Heart right ventricle (tissue), 16 donors: ENCODE data around the gene LBP. TPM values are rescaled to one million over a fixed set of nuclear protein-coding genes. Genes with fewer than 3 reads are reported as not detected.
A peak's percentile ranks its signal among the peaks of the same experiment; 100 is the strongest.

Experiments
- ATAC-seq, 8 donors: fragments of 200-7000 bp; cut with Tn5 transposase; one replicate each; pipeline ENCODE4 v1.9.1; 2020; ENCODE audit warnings: mild to moderate bottlenecking in 8 of 8, moderate library complexity in 8 of 8, moderate number of reproducible peaks in 1 of 8
- DNase-seq, 2 donors: peaks; one replicate each; pipeline ENCODE4 v3.0.0-alpha.2; 2020
- H3K27ac ChIP-seq, 10 donors: fragments of 200-600 bp; sonication (generic) in 2 of 10; one replicate each; pipeline versions ENCODE4 v1.5.0 to v1.8.0; 2020 to 2022; ENCODE audit warnings: mild to moderate bottlenecking in 3 of 10
- H3K27me3 ChIP-seq, 7 donors: fragments of 200-600 bp; one replicate each; pipeline ENCODE4 v1.8.0; 2021 to 2022; ENCODE audit warnings: mild to moderate bottlenecking in 2 of 7
- H3K36me3 ChIP-seq, 9 donors: fragments of 200-600 bp; sonication (generic) in 1 of 9; one replicate each; pipeline versions ENCODE4 v1.5.0 to v1.8.0; 2020 to 2022; ENCODE audit warnings: mild to moderate bottlenecking in 2 of 9
- H3K4me1 ChIP-seq, 9 donors: fragments of 200-600 bp; sonication (generic) in 1 of 9; one replicate each; pipeline versions ENCODE4 v1.5.0 to v1.8.0; 2020 to 2022; ENCODE audit warnings: mild to moderate bottlenecking in 4 of 9
- H3K4me3 ChIP-seq, 10 donors: fragments of 200-600 bp; sonication (generic) in 2 of 10; one replicate each; pipeline versions ENCODE4 v1.5.0 to v1.8.0; 2020 to 2022; ENCODE audit warnings: mild to moderate bottlenecking in 7 of 10, moderate library complexity in 2 of 10
- H3K9me3 ChIP-seq, 11 donors: fragments of 200-600 bp in 10 of 11; sonication (generic) in 2 of 11; one replicate each; pipeline versions ENCODE4 v1.5.0 to v1.8.0; 2013 to 2022; ENCODE audit warnings: mild to moderate bottlenecking in 2 of 11, control low read depth in 1 of 11, moderate library complexity in 1 of 11
- WGBS, 2 donors: extraction: QIAGEN DNeasy Blood & Tissue Kit; methylation state at CpG; one replicate each; pipeline ENCODE4 v1.1.7; 2013; ENCODE audit warnings: inconsistent platforms in 1 of 2; 5-methylcytosine and 5-hydroxymethylcytosine counted together
- intact Hi-C, 10 donors: fragments of 100-400 bp; cut with DNase I; formaldehyde crosslinking; loops; one replicate each; pipeline versions ENCODE4 v1.11.1 to v1.14.2; 2022
- polyA plus RNA-seq, 2 donors: library from polyadenylated mRNA; stranded (reverse); fragments of 200-250 nt; gene quantifications; one replicate each; pipeline ENCODE4 v1.2.3, GENCODE V29; 2013
- total RNA-seq, 10 donors: library from RNA; stranded (reverse); fragmentation: NEBNext Ultra II Directional in 3 of 10; extraction: Animal tissue kit (Norgen Biotek cat#: 25700) in 3 of 10; gene quantifications; one replicate each; pipeline versions ENCODE4 v1.2.1 to v1.2.4, GENCODE V29; 2021 to 2023
- TF ChIP-seq, protein P1 (sequence below), 9 donors: fragments of 200-600 bp; sonication (generic) in 2 of 9; IDR thresholded peaks; one replicate each; pipeline versions ENCODE4 v1.5.0 to v1.8.0; 2021 to 2022; ENCODE audit warnings: antibody characterized with exemption in 9 of 9, mild to moderate bottlenecking in 5 of 9, moderate library complexity in 1 of 9
- donor health status: Arrhythmogenic right ventricular cardiomyopathy.
- donor health status: ischemic (EF 13 %, LVEDD 7.1; RV severe dilation, severe dysfunction).
- donor health status: healthy with polysubstance abuse.
- donor health status: DM: no; HTN: yes; CAD: no.
- donor health status: DM: no; HTN: no; CAD: no.
- donor health status: ischemic (EF 25% LVEDD 6.9; RV normal size, moderate dysfunction).
- donor health status: ischemic (EF 25% LVEDD 5.7; RV mildly dilated, moderate dysfunction).
- donor health status: healthy.
- donor health status: DM: yes; HTN: yes; CAD: no.
- donor health status: Ischemic cardiomyopathy.
- donor health status: ischemic (EF 35%, LVEDD 5.7; RV mildly dilated, moderate dysfunction).
- donor health status: nonischemic (EF 11% LVEDD 7.7; RV severe dilation, severe dysfunction).
- donor health status: DM: yes; HTN: yes; CAD: no.
- donor health status: PGD.
- donor health status: ischemic (EF 29% LVEDD 5.4; RV normal size, mild dysfunction).
- donor health status: nonischemic (EF 23%, LVEDD 6.1; RV moderate dilation, normal function).

Gene LBP
- total and polyA plus RNA-seq, 12 donors: 0.17 to 3.5 (median 0.33) TPM; not detected in 5

GRCh38 chr20:38300438-38300837 lies 45.8 kb upstream of the LBP start:
- DNase-seq: no peak
- H3K4me3 ChIP-seq: no peak overlapping the region
- TF ChIP-seq, protein P1, sequence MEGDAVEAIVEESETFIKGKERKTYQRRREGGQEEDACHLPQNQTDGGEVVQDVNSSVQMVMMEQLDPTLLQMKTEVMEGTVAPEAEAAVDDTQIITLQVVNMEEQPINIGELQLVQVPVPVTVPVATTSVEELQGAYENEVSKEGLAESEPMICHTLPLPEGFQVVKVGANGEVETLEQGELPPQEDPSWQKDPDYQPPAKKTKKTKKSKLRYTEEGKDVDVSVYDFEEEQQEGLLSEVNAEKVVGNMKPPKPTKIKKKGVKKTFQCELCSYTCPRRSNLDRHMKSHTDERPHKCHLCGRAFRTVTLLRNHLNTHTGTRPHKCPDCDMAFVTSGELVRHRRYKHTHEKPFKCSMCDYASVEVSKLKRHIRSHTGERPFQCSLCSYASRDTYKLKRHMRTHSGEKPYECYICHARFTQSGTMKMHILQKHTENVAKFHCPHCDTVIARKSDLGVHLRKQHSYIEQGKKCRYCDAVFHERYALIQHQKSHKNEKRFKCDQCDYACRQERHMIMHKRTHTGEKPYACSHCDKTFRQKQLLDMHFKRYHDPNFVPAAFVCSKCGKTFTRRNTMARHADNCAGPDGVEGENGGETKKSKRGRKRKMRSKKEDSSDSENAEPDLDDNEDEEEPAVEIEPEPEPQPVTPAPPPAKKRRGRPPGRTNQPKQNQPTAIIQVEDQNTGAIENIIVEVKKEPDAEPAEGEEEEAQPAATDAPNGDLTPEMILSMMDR (IDR thresholded peaks at IDR 0.05): no peak
- WGBS, 2 donors: 84 to 87% methylated on average over 4 of the region's 4 CpGs
- H3K36me3 ChIP-seq: no peaks in the 10 kb centered on the region
- H3K4me1 ChIP-seq: peaks cover 0 to 43% (median 9%) of the 10 kb centered on the region in 9 donors
- peaks cover 0 to 42% (median 11%) of the 10 kb centered on the region in 7 donors for H3K27me3 ChIP-seq
- intact Hi-C loops: no loop called here
- H3K9me3 ChIP-seq: no peaks in the 10 kb centered on the region
- H3K27ac ChIP-seq: peak overlapping the region in 1 of 10 donors; percentile 78
- no peak for ATAC-seq

- no peak for DNase-seq
- no peaks in the 10 kb centered on the region for H3K36me3 ChIP-seq
- no peak for ATAC-seq
- 93% methylated on average over 3 of the region's 3 CpGs for WGBS, 2 donors
- no peak overlapping the region for H3K27ac ChIP-seq
- H3K4me3 ChIP-seq: no peak overlapping the region
- H3K9me3 ChIP-seq: no peaks in the 10 kb centered on the region
- intact Hi-C loops: no loop called here
- H3K4me1 ChIP-seq: peaks cover 0 to 43% (median 9%) of the 10 kb centered on the region in 9 donors
- H3K27me3 ChIP-seq: peaks cover 0 to 50% (median 11%) of the 10 kb centered on the region in 7 donors
- TF ChIP-seq, protein P1 (IDR thresholded peaks at IDR 0.05): no peak
Observed at GRCh38 chr20:38301309-38301708, 45.0 kb upstream of the LBP start.

DNA sequence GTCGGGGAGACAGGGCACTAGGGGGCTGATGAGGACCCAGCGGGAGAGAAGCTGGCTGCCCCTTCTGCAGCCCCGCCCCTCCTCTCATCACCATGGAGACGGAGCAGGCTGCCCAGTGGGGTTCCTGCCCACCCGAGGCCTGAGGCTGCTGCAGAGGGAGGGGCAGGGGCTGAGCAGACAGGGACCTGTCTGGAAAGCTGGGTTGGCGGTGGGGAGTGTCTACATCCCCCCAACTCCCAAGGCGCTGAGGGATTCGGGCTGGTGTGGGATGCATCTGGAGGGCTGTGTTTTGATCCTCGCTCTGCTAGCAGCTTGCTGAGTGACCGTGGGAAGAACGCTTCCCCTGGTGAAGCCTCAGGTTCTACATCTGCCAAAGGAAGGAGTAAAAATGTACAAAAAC lies 43.5 kb upstream of the LBP start:
- 27 to 28% methylated on average over 11 of the region's 11 CpGs for WGBS, 2 donors
- peak in 1 of 8 donors; percentile 32 for ATAC-seq
- H3K9me3 ChIP-seq: no peaks in the 10 kb centered on the region

GRCh38 chr20:38303908-38304379 lies 42.3 kb upstream of the LBP start, which contains the start of gene BPI:
BPI (plus strand) TSS chr20:38304156; CDS start chr20:38304224, 68 bp downstream.
- intact Hi-C loops: no loop called here
- WGBS, 2 donors: 80 to 84% methylated on average over 21 of the region's 21 CpGs
- peak in 6 of 8 donors; percentile 15 to 63 (median 32) for ATAC-seq

More for the DNA sequence above, 43.5 kb upstream of the LBP start:
- peaks cover 0 to 50% (median 9%) of the 10 kb centered on the region in 9 donors for H3K4me1 ChIP-seq
- H3K4me3 ChIP-seq: no peak overlapping the region
- DNase-seq: no peak
- no peak overlapping the region for H3K27ac ChIP-seq
- intact Hi-C loops: no loop called here
- H3K36me3 ChIP-seq: no peaks in the 10 kb centered on the region
- peaks cover 0 to 54% (median 11%) of the 10 kb centered on the region in 7 donors for H3K27me3 ChIP-seq
- TF ChIP-seq, protein P1 (IDR thresholded peaks at IDR 0.05): no peak

More at GRCh38 chr20:38303908-38304379, 42.3 kb upstream of the LBP start, which contains the start of gene BPI:
- TF ChIP-seq, protein P1 (IDR thresholded peaks at IDR 0.05): no peak
- Histone ChIP-seq H3K9me3 (peaks cover 0 to 3% (median 0%) of the 10 kb centered on the region in 11 donors), H3K36me3 (no peaks in the 10 kb centered on the region), H3K27me3 (peaks cover 0 to 54% (median 11%) of the 10 kb centered on the region in 7 donors), H3K4me3 (peak within 1 kb of the TSS in 1 of 10 donors; percentile 9), H3K4me1 (peaks cover 0 to 45% (median 3%) of the 10 kb centered on the region in 9 donors), H3K27ac (no peak within 1 kb of the TSS)
- no peak for DNase-seq
